K562 (cell line): ENCODE results near the gene SPEG. TPM values are rescaled to one million over a fixed set of nuclear protein-coding genes. Genes with fewer than 3 reads are reported as not detected.

Source experiments
- ATAC-seq: fragments of 200-7000 bp; cut with Tn5 transposase; 3 replicates; pipeline ENCODE4 v1.9.1; 2020; ENCODE audit warnings: moderate library complexity
- BruUV-seq: library from RNA; stranded (reverse); fragments of 400-500 nt; replicated peaks from 2 replicates; lab custom pipeline; 2021; lab: Mats Ljungman, UMichigan
- CTCF ChIA-PET: fragments of 300-600 bp; formaldehyde crosslinking; extraction: SDS; loops from one replicate; lab custom pipeline; 2021; ENCODE audit warnings: low intra/inter-chr PET ratio; lab: Yijun Ruan, JAX
- POLR2A ChIA-PET: fragments of 300-600, 350-650 bp; sonication (Branson Sonifier 250); formaldehyde crosslinking; extraction: SDS; loops from one replicate; lab custom pipeline; 2021; ENCODE audit warnings: antibody characterized with exemption, inconsistent platforms; lab: Yijun Ruan, JAX
- DNase-seq, 4 experiments: peaks; one replicate each; pipeline versions ENCODE4 v3.0.0 to v3.0.0-alpha.2; 2011 to 2018; ENCODE audit warnings: low spot score in 3 of 4, mixed read lengths in 3 of 4; ENCODE audit errors: extremely low read depth in 1 of 4
- FAIRE-seq: peaks from 2 replicates; lab custom pipeline; 2011; peaks lifted over from hg19 to GRCh38; lab: Jason Lieb, UNC
- H2AFZ ChIP-seq: 2 replicates; pipeline ENCODE4 v1.6.0; 2011; ENCODE audit warnings: low read depth, low read length, control low read depth, inconsistent platforms
- H3K27ac ChIP-seq: fragments of 200-600 bp; 3 replicates; pipeline ENCODE4 v1.8.0; 2011; ENCODE audit warnings: low read depth, mild to moderate bottlenecking, control low read depth, inconsistent platforms, low read length, moderate library complexity, mixed read lengths; ENCODE audit errors: extremely low read depth
- H3K27me3 ChIP-seq, 2 experiments: fragments of 300-600 bp in 1 of 2; 2 replicates in 1 of 2; 3 replicates in 1 of 2; pipeline versions ENCODE4 v1.6.0 to v1.8.0; 2011; ENCODE audit warnings: inconsistent platforms in 2 of 2, low read length in 2 of 2, mild to moderate bottlenecking in 1 of 2, mixed read lengths in 1 of 2, moderate library complexity in 1 of 2; ENCODE audit not compliant: control insufficient read depth in 2 of 2, insufficient read depth in 2 of 2
- H3K36me3 ChIP-seq: fragments of 300-600 bp; 3 replicates; pipeline ENCODE4 v1.8.0; 2011; ENCODE audit warnings: mild to moderate bottlenecking, low read length, inconsistent platforms; ENCODE audit not compliant: control insufficient read depth, insufficient read depth
- H3K4me1 ChIP-seq, 2 experiments: fragments of 200-600 bp in 1 of 2; replicated peaks in 1 of 2; 2 replicates in 1 of 2; 3 replicates in 1 of 2; pipeline versions ENCODE4 v1.5.1 to v1.8.0; 2011; ENCODE audit warnings: inconsistent platforms in 2 of 2, low read length in 2 of 2, mild to moderate bottlenecking in 1 of 2, mixed read lengths in 1 of 2, moderate library complexity in 1 of 2; ENCODE audit not compliant: control insufficient read depth in 2 of 2, insufficient read depth in 2 of 2
- H3K4me2 ChIP-seq: 2 replicates; pipeline ENCODE4 v1.6.1; 2011; ENCODE audit warnings: low read length, control low read depth, inconsistent platforms, mixed read lengths; ENCODE audit not compliant: insufficient read depth
- H3K4me3 ChIP-seq: fragments of 200-600 bp; sonication (generic), shearing (Covaris generic); 2 replicates; pipeline ENCODE4 v1.5.1; 2016; ENCODE audit warnings: control low read depth, inconsistent platforms
- H3K79me2 ChIP-seq: fragments of 200-600 bp; 3 replicates; pipeline ENCODE4 v1.8.0; 2011; ENCODE audit warnings: low read length, inconsistent platforms; ENCODE audit not compliant: control insufficient read depth, insufficient read depth
- H3K9ac ChIP-seq, 2 experiments: 2 replicates each; pipeline versions ENCODE4 v1.6.0 to v1.6.1; 2011; ENCODE audit warnings: low read depth in 2 of 2, low read length in 2 of 2, control low read depth in 1 of 2, inconsistent platforms in 1 of 2, mild to moderate bottlenecking in 1 of 2, mixed read lengths in 1 of 2; ENCODE audit not compliant: insufficient read depth in 1 of 2
- H3K9me1 ChIP-seq: one replicate; pipeline ENCODE4 v1.6.0; 2011; ENCODE audit warnings: inconsistent platforms, mild to moderate bottlenecking, low read length, moderate library complexity; ENCODE audit not compliant: control insufficient read depth, insufficient read depth
- H3K9me3 ChIP-seq: replicated peaks from 2 replicates; pipeline ENCODE4 v1.5.1; 2011; ENCODE audit warnings: low read depth, low read length, inconsistent platforms; ENCODE audit not compliant: control insufficient read depth, insufficient read depth
- H4K20me1 ChIP-seq: replicated peaks from 2 replicates; pipeline ENCODE4 v1.6.1; 2011; ENCODE audit warnings: low read length, inconsistent platforms, mixed read lengths; ENCODE audit not compliant: control insufficient read depth, insufficient read depth
- ARID3A ChIP-seq: IDR thresholded peaks from 2 replicates; pipeline ENCODE4 v1.6.1; 2012; ENCODE audit warnings: low read depth, low read length, improper control_type of control experiment, borderline replicate concordance
- DNMT1 ChIP-seq: fragments of 450-650 bp; IDR thresholded peaks from 2 replicates; pipeline ENCODE4 v1.6.1; 2016; ENCODE audit warnings: antibody characterized with exemption, mild to moderate bottlenecking
- MTA3 ChIP-seq: fragments of 450-650 bp; formaldehyde crosslinking; IDR thresholded peaks from 2 replicates; pipeline ENCODE4 v1.6.1; 2017; ENCODE audit warnings: mild to moderate bottlenecking, borderline replicate concordance
- NR1H2 ChIP-seq: sonication (generic); formaldehyde crosslinking; IDR thresholded peaks from 2 replicates; pipeline ENCODE4 v1.4.0; 2020; ENCODE audit warnings: mild to moderate bottlenecking, missing genetic modification reagents
- POLR2G ChIP-seq: fragments of 200-400 bp; formaldehyde crosslinking; IDR thresholded peaks from 2 replicates; pipeline ENCODE4 v1.6.1; 2017; ENCODE audit warnings: low read depth, mild to moderate bottlenecking, antibody characterized with exemption, low read length, moderate library complexity
- RBM25 ChIP-seq: fragments of 200-400 bp; formaldehyde crosslinking; IDR thresholded peaks from 2 replicates; pipeline ENCODE4 v1.6.1; 2018; ENCODE audit warnings: low read length, low read depth, moderate library complexity; ENCODE audit not compliant: severe bottlenecking
- WHSC1 ChIP-seq: IDR thresholded peaks from one replicate; pipeline ENCODE4 v1.6.1; 2012; ENCODE audit warnings: low read length, control low read depth, inconsistent platforms
- ZNF121 ChIP-seq: sonication (generic); formaldehyde crosslinking; conservative IDR thresholded peaks from 2 replicates; pipeline ENCODE4 v1.8.0; 2022; ENCODE audit warnings: missing genetic modification reagents
- ZNF224 ChIP-seq: sonication (generic); formaldehyde crosslinking; IDR thresholded peaks from 2 replicates; pipeline ENCODE4 v1.8.0; 2022; ENCODE audit warnings: mild to moderate bottlenecking, missing genetic modification reagents
- ZNF253 ChIP-seq: fragments of 250-450 bp; sonication (Bioruptor Pico); conservative IDR thresholded peaks from 2 replicates; pipeline ENCODE4 v1.6.1; 2021; ENCODE audit warnings: mild to moderate bottlenecking
- ZNF584 ChIP-seq: fragments of 200-800 bp; sonication (Bioruptor generic); IDR thresholded peaks from 2 replicates; pipeline ENCODE4 v1.6.1; 2016; ENCODE audit warnings: low read depth, mild to moderate bottlenecking, missing genetic modification characterization, missing compliant biosample characterization
- WGBS: fragments of 100-300 bp; shearing (Covaris generic); methylation state at CpG from one replicate; pipeline ENCODE4 v1.1.6; 2016; ENCODE audit warnings: low coverage, mixed read lengths; ENCODE audit not compliant: insufficient coverage; ENCODE audit errors: missing lambda C conversion rate; 5-methylcytosine and 5-hydroxymethylcytosine counted together
- in situ Hi-C: fragments of 300-500 bp; cut with MboI; formaldehyde crosslinking; loops from 4 replicates; pipeline ENCODE4 v1.15.0; 2018; ENCODE audit warnings: inconsistent platforms, mixed read lengths
- intact Hi-C: fragments of 100-400 bp; cut with micrococcal nuclease; formaldehyde crosslinking; loops from 2 replicates; pipeline ENCODE4 v1.14.2; 2022
- polyA plus RNA-seq, 8 experiments: library from polyadenylated mRNA; depleted of rRNA in 4 of 8; stranded (reverse) in 5 of 8; unstranded in 3 of 8; fragments of >200 nt; fragmentation: Nextera tagmentation in 2 of 8; fragmentation: Illumina TruSeq in 1 of 8; extraction: Ambion mirVana in 2 of 8; extraction: Trizol in 1 of 8; gene quantifications; 2 replicates each; pipeline versions ENCODE4 v1.2.1 to v1.2.3, GENCODE V29; 2011 to 2014; ENCODE audit warnings: inconsistent platforms in 1 of 8, missing spikeins in 1 of 8
- total RNA-seq, 7 experiments: library from RNA; depleted of rRNA in 6 of 7; stranded (reverse); fragments of >200 nt in 6 of 7; fragmentation: Illumina TruSeq in 2 of 7; extraction: Trizol in 2 of 7; gene quantifications; 2 replicates each; pipeline versions ENCODE4 v1.2.1 to v1.2.3, GENCODE V29; 2011 to 2021; ENCODE audit warnings: low replicate concordance in 1 of 7
- TF ChIP-seq, protein P1 (sequence below): fragments of 250-450 bp; sonication (Bioruptor Pico); IDR thresholded peaks from 2 replicates; pipeline ENCODE4 v1.4.0; 2020; ENCODE audit warnings: mild to moderate bottlenecking, moderate library complexity

Gene SPEG
- total and polyA plus RNA-seq, 9 of the 15 experiments (the other 6 are each of a cell fraction or from before 2014, with no cell fraction given) = 0.49 to 8.7 (median 3.0) TPM

- no peak for ATAC-seq
- DNase-seq = no peak
- FAIRE-seq = no peak
- Histone ChIP-seq H3K4me1 (peaks cover 6 to 59% of the 10 kb centered on the region in 2 experiments; a peak in 3 of 5 replicates), H3K4me3 (no peak overlapping the region)
- intact Hi-C loops = no loop called here
- CTCF ChIA-PET = no interaction called here
- 0 out of 2 replicates have a peak, but pooled peaks have one; percentile 16 for TF ChIP-seq POLR2G
- no peak for TF ChIP-seq ZNF253 (CRISPR knock-in tag)
- TF ChIP-seq, all 486 proteins: peak for 1
- Histone ChIP-seq H3K9me3 (no peaks in the 10 kb centered on the region), H3K9me1 (no peaks in the 10 kb centered on the region), H3K27me3 (no peaks in the 10 kb centered on the region), H3K4me2 (no peak overlapping the region), H3K9ac (no peak overlapping the region), H3K36me3 (no peaks in the 10 kb centered on the region), H4K20me1 (no peaks in the 10 kb centered on the region), H3K27ac (no peak overlapping the region), H3K79me2 (no peaks in the 10 kb centered on the region), H2AFZ (no peak overlapping the region)
- 73% methylated on average over 2 of the region's 17 CpGs for WGBS
- POLR2A ChIA-PET = interaction anchor here (0.7 to 1.5 kb wide), 2 partner anchors 16 to 40 kb away, joined by 3 read pairs; no protein-coding TSS in a partner anchor
- in situ Hi-C loops = no loop called here
- no TSS peak for BruUV-seq
These were observed 53.7 kb downstream of the SPEG start for GRCh38 chr2:219488149-219488843.

GRCh38 chr2:219488844-219489194, 54.2 kb downstream of the SPEG start:
- in situ Hi-C loops (no loop called here), intact Hi-C loops (no loop called here)
- H3K36me3 ChIP-seq = no peaks in the 10 kb centered on the region
- WGBS = 63% methylated on average over 8 of the region's 14 CpGs
- H3K9me3 ChIP-seq = no peaks in the 10 kb centered on the region
- no peak overlapping the region for H3K9ac ChIP-seq
- no peak for ATAC-seq
- H3K4me2 ChIP-seq = no peak overlapping the region
- POLR2A ChIA-PET = interaction anchor here (0.7 kb wide), 1 partner anchor 16 kb away, joined by 3 read pairs; no protein-coding TSS in a partner anchor
- no peaks in the 10 kb centered on the region for H3K27me3 ChIP-seq
- H2AFZ ChIP-seq = no peak overlapping the region
- no peak overlapping the region for H3K27ac ChIP-seq
- no peaks in the 10 kb centered on the region for H3K79me2 ChIP-seq
- H3K4me1 ChIP-seq = peaks cover 6 to 54% of the 10 kb centered on the region in 2 experiments; a peak in 3 of 5 replicates
- H4K20me1 ChIP-seq = no peaks in the 10 kb centered on the region
- DNase-seq = no peak
- CTCF ChIA-PET = no interaction called here
- FAIRE-seq = no peak
- H3K9me1 ChIP-seq = no peaks in the 10 kb centered on the region
- no peak overlapping the region for H3K4me3 ChIP-seq
- BruUV-seq = no TSS peak
- TF ChIP-seq ZNF121 (no peak), ZNF584 (CRISPR knock-in tag) (no peak), WHSC1 (no peak), MTA3 (no peak), DNMT1 (no peak), NR1H2 (CRISPR knock-in tag) (no peak), RBM25 (no peak), ARID3A (no peak), ZNF224 (CRISPR knock-in tag) (no peak)
- TF ChIP-seq, protein P1, sequence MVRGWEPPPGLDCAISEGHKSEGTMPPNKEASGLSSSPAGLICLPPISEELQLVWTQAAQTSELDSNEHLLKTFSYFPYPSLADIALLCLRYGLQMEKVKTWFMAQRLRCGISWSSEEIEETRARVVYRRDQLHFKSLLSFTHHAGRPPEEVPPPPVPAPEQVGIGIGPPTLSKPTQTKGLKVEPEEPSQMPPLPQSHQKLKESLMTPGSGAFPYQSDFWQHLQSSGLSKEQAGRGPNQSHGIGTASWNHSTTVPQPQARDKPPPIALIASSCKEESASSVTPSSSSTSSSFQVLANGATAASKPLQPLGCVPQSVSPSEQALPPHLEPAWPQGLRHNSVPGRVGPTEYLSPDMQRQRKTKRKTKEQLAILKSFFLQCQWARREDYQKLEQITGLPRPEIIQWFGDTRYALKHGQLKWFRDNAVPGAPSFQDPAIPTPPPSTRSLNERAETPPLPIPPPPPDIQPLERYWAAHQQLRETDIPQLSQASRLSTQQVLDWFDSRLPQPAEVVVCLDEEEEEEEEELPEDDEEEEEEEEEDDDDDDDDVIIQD (CRISPR knock-in tag) = no peak
